Right lung (tissue), 5 donors: ENCODE data around the gene CRAT. TPM values are rescaled to one million over a fixed set of nuclear protein-coding genes. Genes with fewer than 3 reads are reported as not detected.
A peak's percentile ranks its signal among the peaks of the same experiment; 100 is the strongest.

Source experiments
- DNase-seq, 2 donors: peaks; one replicate each; pipeline ENCODE4 v3.0.0-alpha.2; 2013
- polyA plus RNA-seq, 5 donors: library from polyadenylated mRNA; unstranded; fragments of 120-200 nt; gene quantifications; one replicate each; pipeline versions ENCODE4 v1.2.1 to v1.2.3, GENCODE V29; 2013; ENCODE audit warnings: inconsistent platforms in 1 of 5, low replicate concordance in 1 of 5; ENCODE audit not compliant: insufficient read length in 5 of 5, insufficient read depth in 1 of 5

Gene CRAT
- polyA plus RNA-seq, 5 donors, result 19.3 to 31.8 (median 22.0) TPM

DNA sequence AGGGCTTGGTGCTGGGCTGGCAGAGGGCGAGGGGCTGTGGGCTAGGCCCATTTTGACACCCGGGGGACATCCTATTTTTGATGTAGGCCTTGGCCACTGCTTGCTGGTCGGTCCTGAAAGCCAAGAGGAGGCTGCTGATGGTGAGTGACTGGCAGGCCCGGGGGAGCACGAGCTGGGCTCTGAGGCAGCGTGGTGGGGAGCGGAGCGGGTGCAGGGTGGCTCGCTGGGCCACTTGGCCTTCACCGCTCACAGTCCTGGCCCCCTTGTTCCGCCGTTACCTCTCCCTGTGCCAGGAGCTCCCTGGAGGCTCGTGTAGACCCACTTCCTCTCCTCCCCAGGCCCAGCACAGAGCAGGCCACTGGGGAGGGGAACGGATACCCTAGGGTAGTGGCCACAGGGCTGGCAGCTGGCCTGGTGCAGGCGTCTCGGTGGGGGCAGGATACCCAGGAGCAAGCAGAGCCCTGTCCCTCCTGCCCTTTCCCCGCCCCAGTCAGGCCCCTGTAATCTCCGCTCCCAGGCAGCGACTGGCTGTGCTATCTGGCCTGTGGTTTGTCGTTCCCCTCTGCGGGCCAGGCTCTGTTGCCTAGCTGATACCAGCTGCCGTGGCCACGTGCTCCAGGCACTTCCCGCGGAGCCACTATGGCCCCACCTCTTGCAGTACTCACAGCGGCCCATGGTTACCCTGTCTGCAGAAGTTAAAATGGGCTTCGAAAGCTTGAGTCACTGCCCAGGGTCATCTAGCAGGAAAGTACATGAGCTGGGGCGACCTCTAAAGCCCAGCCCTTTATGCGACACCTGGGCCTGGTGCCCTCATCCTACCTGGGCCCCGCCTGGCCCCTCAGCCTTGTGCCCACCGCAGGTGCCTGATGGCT, 41.4 kb downstream of the CRAT start:
- DNase-seq, result no peak

- no peak for DNase-seq
These were observed 42.5 kb downstream of the CRAT start for GRCh38 chr9:129068110-129068509.

DNA sequence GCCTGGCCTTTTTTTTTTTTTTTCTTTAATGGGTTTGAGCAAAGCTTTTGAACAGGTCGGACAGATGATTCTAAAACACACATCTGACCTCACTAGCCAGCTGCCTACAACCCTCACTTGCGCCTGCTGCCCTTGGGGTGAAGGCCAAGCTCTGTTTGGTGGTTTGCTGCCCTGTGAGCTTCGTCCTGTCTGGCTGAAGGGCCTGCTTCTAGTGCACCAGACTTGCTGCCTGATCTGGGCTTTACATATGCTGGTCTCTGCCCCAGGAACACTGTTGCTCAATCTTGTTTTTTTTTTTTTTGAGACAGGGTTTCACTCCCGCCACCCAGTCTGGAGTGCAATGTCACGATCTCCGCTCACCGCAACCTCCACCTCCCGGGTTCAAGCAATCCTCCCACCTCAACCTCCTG, 46.1 kb downstream of the CRAT start:
- DNase-seq, result no peak

DNA sequence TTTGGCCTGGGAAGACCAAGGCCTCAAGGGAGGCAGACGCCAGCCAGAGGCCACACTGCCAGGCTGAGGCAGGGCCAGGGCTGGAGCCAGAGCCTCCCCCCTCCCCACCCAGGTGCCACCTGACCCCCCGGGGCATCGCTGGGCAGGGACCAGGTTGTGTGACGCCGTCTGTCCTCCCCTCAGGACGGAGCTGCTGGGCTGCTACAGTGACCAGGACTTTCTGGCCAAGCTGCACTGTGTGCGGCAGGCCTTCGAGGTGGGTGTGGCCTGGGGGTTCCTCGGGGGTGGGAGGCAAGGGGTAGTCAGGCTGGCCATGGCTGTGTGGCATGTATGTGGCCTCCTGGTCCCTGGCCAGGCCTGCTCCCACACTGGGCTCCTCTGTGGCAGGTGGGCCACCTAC, 47.5 kb downstream of the CRAT start:
- no peak for DNase-seq

DNA sequence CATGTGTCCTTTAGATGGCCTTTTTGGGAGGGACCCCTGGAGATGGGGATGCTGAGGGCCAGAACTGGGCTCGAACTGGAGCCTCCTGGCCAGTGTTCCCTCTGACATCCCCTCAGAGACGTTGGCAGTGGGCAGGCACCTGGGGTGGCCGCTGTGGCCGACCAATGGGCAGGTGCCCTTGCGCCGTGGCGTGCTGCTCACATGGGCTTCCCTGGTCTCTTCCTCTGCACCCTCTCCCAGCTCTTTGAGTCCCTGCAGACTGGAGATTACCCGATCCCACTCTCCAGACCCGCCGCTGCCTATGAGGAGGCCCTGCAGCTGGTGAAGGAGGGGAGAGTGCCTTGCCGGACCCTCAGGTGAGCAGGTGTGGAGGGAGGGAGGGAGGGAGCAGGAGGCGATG, 49.6 kb downstream of the CRAT start:
- DNase-seq, result no peak

DNA sequence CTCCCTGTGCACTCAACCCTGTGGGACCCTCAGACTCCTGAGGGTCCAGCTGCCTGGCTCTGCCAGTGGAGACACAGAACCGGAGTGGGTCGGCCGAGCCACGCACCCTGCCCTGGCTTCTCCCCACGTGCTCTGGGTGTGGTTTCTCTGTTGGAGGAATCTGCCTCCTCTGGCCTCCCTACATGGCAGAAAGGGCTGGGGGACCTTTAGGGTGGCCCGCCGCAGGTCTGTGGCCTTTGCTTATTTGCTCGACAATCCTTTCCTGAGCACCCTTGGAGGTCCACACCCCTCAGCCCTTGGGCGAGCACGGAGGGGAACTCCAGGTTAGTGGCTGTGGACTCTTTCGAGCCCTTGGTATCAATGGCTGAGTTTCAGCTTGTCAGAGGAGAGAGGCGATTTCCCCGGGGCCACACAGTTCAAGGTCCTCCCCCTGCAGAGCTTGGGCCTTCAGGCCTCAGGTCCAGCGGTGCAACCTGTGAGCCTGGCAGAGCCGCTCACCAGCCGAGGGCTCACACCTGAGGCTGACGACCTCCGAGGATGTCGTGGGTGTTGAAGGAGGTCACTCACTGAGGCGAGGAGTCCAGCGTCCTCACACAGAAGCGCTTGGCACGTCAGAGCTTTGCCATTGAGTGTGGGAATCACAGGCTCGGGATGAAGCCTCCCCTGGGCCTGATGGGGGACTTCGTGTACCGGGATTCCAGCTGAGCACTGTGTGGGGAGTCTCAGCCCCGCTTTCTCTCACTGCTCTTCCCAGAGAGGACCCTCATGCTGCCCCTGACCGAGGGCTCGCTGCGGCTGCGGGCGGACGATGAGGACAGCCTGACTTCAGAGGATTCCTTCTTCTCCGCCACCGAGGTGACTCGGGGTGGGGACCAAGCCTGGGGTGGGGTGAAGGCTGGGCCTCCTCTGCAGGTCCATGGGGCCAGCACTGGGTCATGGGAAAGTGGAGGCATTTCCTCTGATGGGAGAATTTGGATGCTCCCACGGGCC, 50.5 kb downstream of the CRAT start:
- DNase-seq, result no peak

DNA sequence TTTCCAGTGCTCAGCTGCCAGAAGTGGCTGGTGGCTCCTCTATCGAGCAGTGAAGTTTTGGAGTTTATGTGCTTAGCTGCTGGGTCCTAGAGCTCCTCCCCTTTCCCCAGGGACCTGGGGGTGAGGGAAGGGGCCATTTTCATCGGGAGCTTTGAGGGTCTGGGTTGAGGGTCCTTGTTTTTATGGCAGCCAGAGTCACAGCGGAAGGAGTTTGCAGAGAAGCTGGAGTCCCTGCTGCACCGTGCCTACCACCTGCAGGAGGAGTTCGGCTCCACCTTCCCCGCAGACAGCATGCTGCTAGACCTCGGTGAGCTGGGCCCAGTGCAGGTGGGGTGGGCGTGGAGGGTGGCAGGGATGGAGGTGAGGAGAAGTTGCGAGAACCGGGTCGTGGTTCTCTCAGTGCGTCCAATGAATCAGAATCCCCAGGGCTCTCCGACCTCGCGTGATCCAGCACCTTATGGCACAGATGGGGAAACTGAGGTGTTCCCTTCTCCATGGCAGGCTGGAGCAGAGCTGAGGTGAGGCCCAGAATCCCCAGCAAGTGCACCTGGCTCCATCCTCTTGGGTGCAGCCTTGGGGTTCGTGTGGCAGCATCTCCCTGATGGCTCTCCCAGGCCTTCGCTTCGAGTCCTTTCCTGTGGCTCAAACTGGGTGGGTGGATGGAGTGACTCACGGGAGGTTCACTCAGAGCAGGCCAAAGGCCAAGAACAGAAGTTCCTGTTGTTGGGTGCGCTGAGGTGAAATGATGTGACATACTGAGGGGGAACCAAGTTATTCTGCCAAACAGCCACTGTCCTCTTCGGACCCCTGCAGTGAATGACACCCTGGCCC, 51.4 kb downstream of the CRAT start:
- DNase-seq, result no peak

- no peak for DNase-seq
These were observed 56.3 kb downstream of the CRAT start for GRCh38 chr9:129054163-129054851.

- no peak for DNase-seq
These were observed 57.6 kb downstream of the CRAT start for GRCh38 chr9:129053020-129053419.

DNA sequence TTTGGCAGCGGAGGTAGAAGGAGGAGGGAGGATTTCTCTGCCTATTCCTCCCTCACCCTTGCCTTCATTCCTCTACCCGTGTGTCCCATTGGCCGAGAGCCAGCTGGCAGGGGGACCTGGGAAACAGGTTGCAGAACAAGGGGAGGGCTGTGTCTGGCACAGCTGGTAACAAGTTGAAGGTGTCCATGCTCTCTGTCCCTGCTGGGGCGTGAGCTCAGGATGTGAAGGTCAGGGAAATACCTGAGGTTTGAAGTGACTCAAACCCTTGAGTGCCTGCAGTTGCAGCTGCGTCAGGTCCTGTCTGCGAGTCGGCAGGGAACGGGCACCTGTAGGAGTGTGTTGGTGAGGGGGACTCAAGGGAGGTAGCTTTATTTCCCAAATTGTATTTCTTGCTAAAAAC, 58.0 kb downstream of the CRAT start:
- peak; percentile 18 to 23 for DNase-seq

Other genes starting within 250 kb of the CRAT start
- gene KYAT1, start 228.8 kb downstream of the CRAT start, polyA plus RNA-seq, result 10 to 100 TPM in 1 of 5 donors, 1 to 10 TPM in 4; 6.6 to 10.1 (median 7.9) TPM
- 10 to 100 TPM; 23.2 to 30.0 (median 26.5) TPM for gene LRRC8A, start 228.7 kb downstream of the CRAT start, polyA plus RNA-seq
- 10 to 100 TPM; 33.0 to 48.7 (median 41.8) TPM for gene PHYHD1, start 189.8 kb downstream of the CRAT start, polyA plus RNA-seq
- gene DOLK, start 163.2 kb downstream of the CRAT start, polyA plus RNA-seq, result 10 to 100 TPM in 3 of 5 donors, 1 to 10 TPM in 2; 8.8 to 13.4 (median 10.9) TPM
- gene NUP188, start 163.1 kb downstream of the CRAT start, polyA plus RNA-seq, result 10 to 100 TPM; 48.7 to 66.7 (median 51.0) TPM
- gene SH3GLB2, start 82.5 kb downstream of the CRAT start, polyA plus RNA-seq, result 10 to 100 TPM; 54.2 to 83.2 (median 67.8) TPM
- gene MIGA2, start 74.2 kb downstream of the CRAT start, polyA plus RNA-seq, result 10 to 100 TPM; 11.7 to 22.0 (median 18.9) TPM
- gene DOLPP1, start 29.7 kb downstream of the CRAT start, polyA plus RNA-seq, result 10 to 100 TPM; 13.2 to 18.4 (median 14.7) TPM
- gene PTPA, start 622 bp upstream of the CRAT start, polyA plus RNA-seq, result 100 to 1,000 TPM; 118 to 167 (median 126) TPM
- 10 to 100 TPM in 1 of 5 donors, 1 to 10 TPM in 4; 5.2 to 13.5 (median 8.0) TPM for gene IER5L, start 67.5 kb upstream of the CRAT start, polyA plus RNA-seq